Lower leg skin (tissue), 3 donors: ENCODE data around the gene CNMD.

Source experiments
- CTCF ChIP-seq, 3 donors: fragments of 450-650 bp; IDR thresholded peaks; one replicate each; pipeline ENCODE4 v1.5.1; 2016; ENCODE audit warnings: antibody characterized with exemption in 3 of 3, mild to moderate bottlenecking in 3 of 3, moderate library complexity in 2 of 3
- POLR2A ChIP-seq, 2 donors: fragments of 450-650 bp; IDR thresholded peaks; one replicate each; pipeline ENCODE4 v1.6.1; 2016 to 2017; ENCODE audit warnings: antibody characterized with exemption in 2 of 2, mild to moderate bottlenecking in 1 of 2, moderate library complexity in 1 of 2

DNA sequence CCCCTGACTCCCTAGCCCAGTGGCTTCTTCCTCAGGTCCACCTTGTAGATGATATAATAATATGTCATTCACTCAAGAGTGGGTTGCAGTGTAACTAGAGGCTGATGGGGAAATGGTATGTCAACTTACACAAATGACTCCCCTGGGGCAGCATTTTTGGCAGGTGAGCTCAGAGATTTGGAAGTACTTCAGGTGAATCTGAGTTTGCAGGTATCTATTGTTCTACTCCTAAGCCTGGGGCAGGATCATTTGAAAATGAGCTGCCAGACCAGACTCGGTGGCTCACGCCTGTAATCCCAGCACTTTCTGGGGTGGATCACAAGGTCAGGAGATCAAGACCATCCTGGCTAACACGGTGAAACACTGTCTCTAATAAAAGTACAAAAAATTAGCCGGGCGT is 11.6 kb upstream of the CNMD start:
- TF ChIP-seq POLR2A (IDR thresholded peaks at IDR 0.05): no peak
- TF ChIP-seq CTCF (IDR thresholded peaks at IDR 0.05): no peak
